ENCODE measurements around the gene CASK.

CASK gene

DNA sequence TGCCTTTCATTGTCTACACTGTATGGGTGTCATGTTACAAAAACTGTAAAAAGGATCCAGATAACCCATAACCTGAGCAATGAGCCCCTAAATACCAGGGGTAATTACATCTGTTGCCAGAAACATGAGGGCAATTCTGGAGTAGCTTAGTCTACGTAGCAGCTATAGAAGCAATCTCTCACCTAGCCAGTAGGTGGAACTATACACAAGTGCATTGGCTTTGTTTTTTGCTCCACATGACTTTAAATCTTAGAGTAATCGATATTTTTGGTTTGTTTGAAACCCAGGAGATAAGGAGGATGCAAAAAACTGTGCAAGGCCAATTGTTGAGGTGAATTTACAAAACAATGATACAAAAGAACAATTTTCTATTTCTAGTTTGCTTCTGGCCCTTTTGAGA is 141.9 kb downstream of the CASK start:
- TF ChIP-seq, protein P1, sequence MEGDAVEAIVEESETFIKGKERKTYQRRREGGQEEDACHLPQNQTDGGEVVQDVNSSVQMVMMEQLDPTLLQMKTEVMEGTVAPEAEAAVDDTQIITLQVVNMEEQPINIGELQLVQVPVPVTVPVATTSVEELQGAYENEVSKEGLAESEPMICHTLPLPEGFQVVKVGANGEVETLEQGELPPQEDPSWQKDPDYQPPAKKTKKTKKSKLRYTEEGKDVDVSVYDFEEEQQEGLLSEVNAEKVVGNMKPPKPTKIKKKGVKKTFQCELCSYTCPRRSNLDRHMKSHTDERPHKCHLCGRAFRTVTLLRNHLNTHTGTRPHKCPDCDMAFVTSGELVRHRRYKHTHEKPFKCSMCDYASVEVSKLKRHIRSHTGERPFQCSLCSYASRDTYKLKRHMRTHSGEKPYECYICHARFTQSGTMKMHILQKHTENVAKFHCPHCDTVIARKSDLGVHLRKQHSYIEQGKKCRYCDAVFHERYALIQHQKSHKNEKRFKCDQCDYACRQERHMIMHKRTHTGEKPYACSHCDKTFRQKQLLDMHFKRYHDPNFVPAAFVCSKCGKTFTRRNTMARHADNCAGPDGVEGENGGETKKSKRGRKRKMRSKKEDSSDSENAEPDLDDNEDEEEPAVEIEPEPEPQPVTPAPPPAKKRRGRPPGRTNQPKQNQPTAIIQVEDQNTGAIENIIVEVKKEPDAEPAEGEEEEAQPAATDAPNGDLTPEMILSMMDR (IDR thresholded peaks at IDR 0.05; ENCODE audit: low read depth, low read length), result peak; percentile 65
- peak; percentile 48 to 60 for DNase-seq (ENCODE audit: low read depth in 2 of 2)
- H3K4me3 ChIP-seq (replicated peaks in 1 of 2; ENCODE audit: low read depth in 2 of 2, low read length in 2 of 2), result no peak overlapping the region

DNA sequence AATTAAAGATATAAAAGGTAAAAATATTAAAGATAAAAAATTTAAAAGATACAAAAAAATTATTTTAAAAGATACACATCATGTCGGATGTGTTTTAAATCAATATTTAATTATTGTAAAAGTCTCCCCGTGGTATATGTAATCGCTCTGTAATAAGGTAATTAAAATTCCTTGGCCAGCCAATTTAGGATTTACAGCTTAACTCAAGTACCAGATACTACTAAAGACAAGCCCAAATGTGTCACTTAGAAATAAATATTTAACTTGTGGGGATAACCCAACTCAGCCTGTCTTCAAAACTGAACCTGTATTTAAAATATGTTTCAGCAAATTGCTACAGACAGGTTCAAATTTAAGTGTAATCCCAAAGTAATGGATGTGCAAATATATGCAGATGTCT is 143.4 kb downstream of the CASK start:
- DNase-seq (ENCODE audit: low read depth in 2 of 2), result no peak
- TF ChIP-seq, protein P1 (IDR thresholded peaks at IDR 0.05; ENCODE audit: low read depth, low read length), result no peak
- no peak overlapping the region for H3K4me3 ChIP-seq (replicated peaks in 1 of 2; ENCODE audit: low read depth in 2 of 2, low read length in 2 of 2)

DNA sequence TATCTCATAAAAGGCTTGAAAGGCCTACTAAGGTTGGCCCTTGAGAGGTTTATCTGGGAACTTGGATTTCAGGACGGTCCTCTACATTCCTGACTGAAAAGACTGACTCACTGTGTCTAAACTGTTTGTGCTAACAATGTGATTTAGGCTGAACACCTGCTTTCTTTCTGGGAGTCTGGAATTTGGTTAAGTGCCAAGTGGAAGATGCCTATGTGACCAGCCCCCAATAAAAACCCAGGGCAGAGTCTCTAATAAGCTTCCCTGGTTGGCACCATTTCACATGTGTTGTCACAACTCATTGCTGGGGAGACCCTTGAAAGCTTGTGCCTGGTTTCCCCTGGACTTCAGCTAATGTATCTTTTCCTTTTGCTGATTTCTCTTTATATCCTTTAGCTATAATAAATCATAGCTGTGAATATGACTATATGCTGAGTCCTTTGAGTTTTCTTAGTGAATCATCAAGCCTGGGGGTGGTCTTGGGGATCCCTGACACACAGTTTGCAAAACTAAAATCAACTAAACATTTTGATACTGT is 144.3 kb downstream of the CASK start:
- DNase-seq (ENCODE audit: low read depth in 2 of 2), result peak; percentile 28 to 73
- no peak overlapping the region for H3K4me3 ChIP-seq (replicated peaks in 1 of 2; ENCODE audit: low read depth in 2 of 2, low read length in 2 of 2)
- TF ChIP-seq, protein P1 (IDR thresholded peaks at IDR 0.05; ENCODE audit: low read depth, low read length), result no peak

DNA sequence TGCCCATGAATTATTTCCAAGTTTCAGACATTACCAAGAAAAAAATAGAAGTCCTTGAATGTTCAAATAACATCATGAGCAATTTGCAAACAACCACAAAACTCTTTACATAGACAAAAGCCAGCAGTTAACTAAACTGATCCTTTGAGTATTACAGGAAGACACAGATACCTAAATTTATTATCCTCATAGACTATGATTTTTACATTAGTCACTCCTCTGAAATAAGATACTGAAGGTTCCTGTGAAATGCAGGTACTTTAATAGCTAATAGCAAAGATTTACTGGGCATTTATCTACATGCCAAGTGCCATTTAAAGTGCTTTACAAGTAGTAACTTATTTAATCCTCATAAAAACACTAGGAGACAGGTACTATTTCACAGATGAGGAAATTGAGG is 161.7 kb downstream of the CASK start:
- H3K4me3 ChIP-seq (replicated peaks in 1 of 2; ENCODE audit: low read depth in 2 of 2, low read length in 2 of 2), result no peak overlapping the region
- TF ChIP-seq, protein P1 (IDR thresholded peaks at IDR 0.05; ENCODE audit: low read depth, low read length), result no peak
- DNase-seq (ENCODE audit: low read depth in 2 of 2), result no peak

DNA sequence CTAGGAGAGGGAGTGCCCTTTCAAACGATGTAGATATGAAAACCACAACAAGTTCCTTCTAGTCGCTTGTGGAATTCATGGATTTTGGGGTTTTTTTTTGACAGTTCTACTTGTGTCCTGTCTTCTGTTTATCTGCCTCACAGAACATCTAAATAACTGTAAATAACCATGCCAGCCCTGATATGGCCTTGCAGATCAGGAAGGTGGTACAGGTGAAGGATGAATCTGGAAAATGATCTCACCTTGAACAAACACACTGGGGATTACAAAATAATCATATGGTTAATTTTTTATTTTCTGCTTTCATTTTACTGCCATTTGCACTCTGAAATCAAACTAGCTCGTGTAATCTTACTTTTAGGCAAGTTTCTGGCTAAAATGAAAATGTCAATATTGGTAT is 162.2 kb downstream of the CASK start:
- no peak for DNase-seq (ENCODE audit: low read depth in 2 of 2)
- H3K4me3 ChIP-seq (replicated peaks in 1 of 2; ENCODE audit: low read depth in 2 of 2, low read length in 2 of 2), result no peak overlapping the region
- TF ChIP-seq, protein P1 (IDR thresholded peaks at IDR 0.05; ENCODE audit: low read depth, low read length), result no peak

DNA sequence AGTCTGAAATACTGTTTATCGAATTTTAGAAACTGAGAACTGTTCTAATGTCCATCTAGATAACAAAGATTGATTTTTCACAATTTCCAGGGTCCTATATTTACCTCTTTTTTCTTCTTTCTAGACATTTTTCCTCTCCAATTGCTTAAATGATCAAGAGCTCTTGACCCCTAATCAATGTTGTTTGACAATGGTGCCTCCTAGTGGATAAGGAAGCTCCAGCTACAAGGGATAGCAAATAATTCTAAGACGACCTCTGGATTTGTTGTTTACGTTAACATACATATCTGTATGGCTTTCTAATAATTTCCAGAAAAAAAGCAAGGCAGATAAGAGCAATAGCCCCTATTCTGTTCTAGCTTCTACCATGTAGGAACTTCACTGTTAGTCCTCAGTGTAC is 163.5 kb downstream of the CASK start:
- TF ChIP-seq, protein P1 (IDR thresholded peaks at IDR 0.05; ENCODE audit: low read depth, low read length), result peak; percentile 64
- no peak overlapping the region for H3K4me3 ChIP-seq (replicated peaks in 1 of 2; ENCODE audit: low read depth in 2 of 2, low read length in 2 of 2)
- peak; percentile 56 to 67 for DNase-seq (ENCODE audit: low read depth in 2 of 2)

DNA sequence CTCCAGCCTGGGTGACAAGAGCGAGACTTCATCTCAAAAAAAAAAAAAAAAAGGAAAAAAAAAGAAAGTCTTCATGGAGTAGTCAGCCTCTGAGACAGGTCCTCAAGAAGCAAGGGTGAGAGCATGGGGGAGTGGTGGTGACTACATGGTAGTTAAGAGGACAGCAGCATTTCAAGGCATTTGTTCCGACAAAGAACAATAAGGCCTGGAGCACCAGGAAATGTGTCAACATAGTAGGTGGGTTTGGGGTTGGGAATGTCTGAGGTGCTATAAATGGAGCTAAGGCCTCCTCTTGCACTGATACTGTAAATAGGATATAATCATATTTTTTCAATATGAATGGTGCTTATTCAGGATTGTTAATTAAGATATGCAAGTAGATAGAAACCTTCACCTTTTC is 165.0 kb downstream of the CASK start:
- TF ChIP-seq, protein P1 (IDR thresholded peaks at IDR 0.05; ENCODE audit: low read depth, low read length), result no peak
- no peak overlapping the region for H3K4me3 ChIP-seq (replicated peaks in 1 of 2; ENCODE audit: low read depth in 2 of 2, low read length in 2 of 2)
- peak in 1 of 2 donors; percentile 47 for DNase-seq (ENCODE audit: low read depth in 2 of 2)

Measured in cardiac fibroblast (primary cell).